ENCODE measurements around the gene PLEKHF1. TPM values are rescaled to one million over a fixed set of nuclear protein-coding genes. Genes with fewer than 3 reads are reported as not detected.

PLEKHF1 gene
- total RNA-seq, 1 donor from 2014 or later = 43.6 TPM

DNA sequence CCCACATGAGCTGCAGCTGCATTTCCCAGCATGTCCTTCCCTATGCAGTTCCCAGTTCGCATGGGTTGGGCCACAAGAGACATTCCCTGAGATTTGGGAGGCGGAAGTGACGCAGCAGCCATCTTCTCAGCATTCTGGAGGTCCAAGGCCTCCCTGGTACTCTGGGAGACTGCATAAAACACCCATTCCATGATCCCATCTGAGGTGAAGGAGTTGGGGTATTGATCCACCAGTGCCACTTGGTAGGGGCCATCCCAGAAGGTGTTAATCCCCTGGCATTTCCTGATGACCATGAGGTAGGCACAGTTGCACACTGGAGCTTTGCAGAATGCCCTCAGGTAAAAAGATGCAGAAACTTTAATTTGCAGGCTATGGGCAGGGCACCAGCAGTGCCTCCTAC, 33.8 kb upstream of the PLEKHF1 start:
- no peak for DNase-seq (ENCODE audit: missing footprints)
- intact Hi-C loops (cut with DNase I) = no loop called here
- ATAC-seq = no peak

DNA sequence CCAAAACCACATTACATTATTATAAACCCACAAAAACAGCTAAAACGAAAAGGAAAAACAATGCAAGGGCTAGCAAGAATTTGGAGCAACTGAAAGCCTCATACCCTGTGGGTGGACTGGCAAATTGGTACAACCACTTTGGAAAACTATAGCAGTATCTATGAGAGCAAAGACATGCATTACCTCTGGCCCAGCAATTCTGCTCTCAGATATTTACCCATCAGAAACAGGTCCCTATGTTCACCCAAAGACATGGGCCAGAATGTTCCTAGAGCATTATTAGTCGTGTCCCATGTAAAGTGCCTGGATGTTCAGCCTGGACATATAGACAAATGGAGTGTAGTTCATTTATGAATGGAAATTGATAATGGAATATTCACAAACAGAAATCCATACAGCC, 31.3 kb upstream of the PLEKHF1 start:
- no peak for DNase-seq (ENCODE audit: missing footprints)
- intact Hi-C loops (cut with DNase I) = no loop called here
- ATAC-seq = no peak

DNA sequence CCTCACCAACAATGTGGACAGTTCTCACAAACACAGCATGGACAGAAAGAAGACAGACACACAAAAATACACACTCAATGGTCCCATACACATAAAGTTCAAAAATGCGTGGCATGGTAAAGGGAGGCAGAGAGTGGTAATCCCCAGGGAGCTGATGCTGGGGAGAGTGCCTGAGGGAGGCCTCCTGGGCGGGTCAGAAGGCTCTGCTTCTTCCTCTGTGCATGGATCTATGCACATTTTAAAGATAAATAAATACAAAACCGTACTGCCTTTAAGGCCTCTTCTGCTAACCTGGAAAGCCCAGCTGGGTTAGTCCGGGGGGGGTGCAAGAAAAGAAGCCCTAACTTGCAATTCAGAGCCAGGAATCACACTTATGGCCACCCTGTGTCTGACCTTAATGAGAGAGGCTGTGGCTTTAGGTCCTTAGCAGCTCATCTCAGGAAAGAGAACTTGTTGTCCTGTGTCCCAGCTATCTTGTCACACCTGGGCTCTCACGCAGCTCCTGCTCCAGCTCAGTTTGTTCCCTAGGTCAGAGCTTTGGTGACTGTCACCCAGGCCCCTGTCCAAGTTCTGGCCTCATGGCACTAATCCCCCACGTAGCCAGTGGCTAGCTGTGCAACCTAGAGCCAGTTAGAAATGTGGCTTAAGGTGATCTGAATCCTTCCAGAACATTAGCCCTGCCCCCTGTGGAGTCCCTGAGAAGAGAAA, 30.7 kb upstream of the PLEKHF1 start:
- ATAC-seq = no peak

DNA sequence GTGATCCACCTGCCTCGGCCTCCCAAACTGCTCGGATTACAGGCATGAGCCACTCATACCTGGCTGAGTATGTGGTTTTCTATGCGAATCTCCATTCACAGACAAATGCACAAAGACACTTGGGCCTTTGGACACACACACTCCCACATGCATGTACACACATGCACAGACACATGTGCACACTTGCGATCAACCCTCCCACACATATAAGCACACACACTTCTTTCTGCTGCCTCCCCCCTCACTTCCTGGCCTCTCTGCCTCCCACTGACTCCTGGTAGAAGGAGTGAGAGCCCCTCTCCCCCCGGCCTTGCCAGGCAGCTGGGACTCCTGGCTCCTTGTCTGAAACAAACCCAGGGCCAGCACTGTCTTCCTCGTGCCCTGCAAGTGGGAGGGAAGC, 29.3 kb upstream of the PLEKHF1 start:
- no peak for ATAC-seq
- intact Hi-C loops (cut with DNase I) = no loop called here
- no peak for DNase-seq (ENCODE audit: missing footprints)

More for the DNA sequence above, 30.7 kb upstream of the PLEKHF1 start:
- intact Hi-C loops (cut with DNase I) = no loop called here
- no peak for DNase-seq (ENCODE audit: missing footprints)

DNA sequence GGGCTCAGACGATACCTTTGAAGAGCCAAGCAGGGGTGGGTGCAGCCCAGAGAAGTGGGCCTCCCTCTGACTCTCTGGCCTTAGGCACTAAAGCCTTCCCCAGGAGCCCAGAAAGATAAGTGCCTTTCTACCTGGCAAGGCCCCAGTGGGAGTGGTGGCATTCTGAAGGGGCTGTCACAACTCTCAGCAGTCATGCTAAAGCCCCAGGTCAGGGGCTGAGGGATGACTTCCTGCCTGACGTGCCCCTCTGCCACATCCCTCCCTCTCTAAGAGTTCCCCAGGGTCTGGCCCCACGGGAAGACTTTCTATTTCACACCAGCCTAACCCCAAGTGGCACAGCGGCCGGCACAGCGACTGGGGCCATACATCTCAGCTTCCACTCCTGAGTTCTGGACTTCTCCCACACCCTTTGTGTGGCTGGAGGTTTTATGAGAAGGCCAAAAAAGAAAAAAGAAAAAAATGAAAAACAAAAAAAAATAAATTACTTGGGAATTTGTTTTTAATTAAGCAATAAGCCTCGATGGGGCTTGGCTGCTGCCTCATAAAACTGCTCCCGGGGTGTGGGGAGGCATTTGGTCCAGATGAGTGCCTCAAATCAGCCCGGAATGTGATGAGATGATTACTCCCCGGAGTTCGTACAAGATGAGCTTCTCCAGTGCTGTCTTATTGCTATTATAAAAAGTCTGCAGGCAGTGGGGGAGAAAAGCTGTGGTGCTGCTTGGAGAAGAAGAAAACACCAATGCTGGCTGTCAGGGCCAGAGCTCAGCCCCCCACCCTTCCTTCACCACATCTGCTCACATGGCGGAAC, 28.5 kb upstream of the PLEKHF1 start:
- ATAC-seq = no peak
- DNase-seq (ENCODE audit: missing footprints) = no peak
- intact Hi-C loops (cut with DNase I) = no loop called here

DNA sequence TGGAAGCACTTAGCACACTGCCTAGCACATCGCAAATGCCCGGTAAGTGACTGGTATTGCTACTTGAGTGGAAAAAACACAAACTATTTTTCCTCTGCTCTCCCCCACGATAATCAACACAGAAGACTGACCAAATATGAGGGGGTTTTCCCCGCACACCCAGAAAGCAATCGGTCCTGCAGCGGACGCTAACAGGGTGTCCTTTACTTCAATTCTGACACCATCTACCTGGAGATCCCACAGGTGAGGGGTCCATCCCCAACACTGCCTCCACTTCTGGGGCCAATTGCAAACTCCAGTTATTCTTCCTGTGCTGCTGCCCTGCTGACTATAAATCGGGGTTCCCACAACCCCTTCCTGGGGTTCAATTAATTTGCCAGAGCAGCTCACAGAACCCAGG, 26.2 kb upstream of the PLEKHF1 start:
- DNase-seq (ENCODE audit: missing footprints) (no peak), ATAC-seq (no peak)
- intact Hi-C loops (cut with DNase I) = no loop called here

DNA sequence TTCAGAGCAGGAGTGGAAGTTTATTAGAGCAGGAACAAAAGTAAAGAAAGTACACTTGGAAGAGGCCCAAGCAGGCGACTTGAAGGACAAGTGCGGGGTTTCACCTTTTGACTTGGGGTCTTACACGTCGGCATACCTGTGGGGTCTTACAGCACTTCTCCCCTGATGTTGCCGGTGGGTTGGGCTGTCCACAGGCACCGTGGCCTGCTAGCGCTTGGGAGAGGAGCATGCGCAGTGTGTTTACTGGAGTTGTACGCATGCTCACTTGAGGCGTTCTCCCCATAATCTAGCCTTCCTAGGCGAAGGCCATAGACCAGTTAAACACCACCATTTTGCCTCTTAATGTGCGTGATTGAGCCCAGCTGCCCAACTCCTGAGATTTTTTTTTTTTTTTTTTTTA, 25.0 kb upstream of the PLEKHF1 start:
- intact Hi-C loops (cut with DNase I) = no loop called here
- no peak for DNase-seq (ENCODE audit: missing footprints)
- ATAC-seq = no peak

DNA sequence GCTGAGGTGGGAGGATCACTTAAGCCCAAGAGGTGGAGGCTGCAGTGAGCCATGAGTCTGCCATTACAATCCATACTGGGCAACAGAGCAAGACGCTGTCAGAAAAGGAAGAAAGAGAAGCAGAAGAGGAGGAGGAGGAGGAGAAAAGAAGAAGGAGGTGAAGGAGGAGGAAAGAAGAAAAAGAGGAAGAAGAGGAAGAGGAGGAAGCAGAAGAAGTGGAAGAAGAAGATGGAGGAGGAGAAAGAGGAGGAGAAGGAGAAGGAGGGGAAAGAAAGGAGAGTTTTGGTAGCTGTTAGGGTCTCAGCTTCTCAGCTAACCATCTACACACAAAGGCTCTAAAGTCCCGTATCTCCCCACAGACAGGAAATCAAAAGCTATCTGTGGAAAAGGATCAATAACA, 23.7 kb upstream of the PLEKHF1 start:
- intact Hi-C loops (cut with DNase I) = no loop called here
- DNase-seq (ENCODE audit: missing footprints) (no peak), ATAC-seq (no peak)

DNA sequence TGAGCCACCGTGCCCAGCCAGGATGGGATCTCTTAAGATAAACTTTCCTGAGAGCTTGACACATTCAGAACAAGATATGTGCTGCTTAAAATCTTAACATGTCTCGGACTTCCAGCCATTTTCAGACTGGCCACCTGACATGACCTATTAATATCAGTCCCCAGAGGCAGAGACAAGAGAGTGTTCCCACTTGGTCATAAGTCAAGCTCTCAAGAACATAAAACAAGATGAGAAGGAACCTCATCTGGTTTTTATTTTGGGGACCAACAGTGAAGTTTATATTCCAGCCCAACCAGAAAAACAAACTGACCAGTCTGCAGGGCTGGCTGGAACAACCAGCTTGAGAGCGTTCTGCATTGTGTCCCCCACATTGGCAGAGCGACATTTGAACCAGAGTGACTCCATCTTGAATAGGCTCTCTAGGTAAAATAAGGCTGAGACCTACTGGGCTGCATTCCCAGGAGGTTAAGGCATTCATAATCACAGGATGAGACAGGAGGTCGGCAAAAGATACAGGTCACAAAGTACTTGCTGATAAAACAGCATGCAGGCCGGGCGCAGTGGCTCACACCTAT, 21.8 kb upstream of the PLEKHF1 start:
- ATAC-seq (no peak), DNase-seq (ENCODE audit: missing footprints) (no peak)
- intact Hi-C loops (cut with DNase I) = no loop called here

DNA sequence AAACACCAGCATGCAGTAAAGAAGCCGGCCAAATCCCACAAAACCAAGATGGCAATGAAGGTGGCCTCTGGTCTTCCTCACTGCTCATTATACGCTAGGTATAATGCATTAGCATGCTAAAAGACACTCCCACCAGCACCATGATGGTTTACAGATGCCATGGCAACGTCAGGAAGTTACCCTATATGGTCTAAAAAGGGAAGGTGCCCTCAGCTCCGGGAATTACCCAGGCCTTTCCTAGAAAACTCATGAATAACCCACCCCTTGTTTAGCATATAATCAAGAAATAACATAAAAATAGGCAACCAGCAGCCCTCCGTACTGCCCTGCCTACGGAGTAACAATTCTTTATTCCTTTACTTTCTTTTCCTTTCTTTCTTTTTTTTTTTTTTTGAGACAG, 21.1 kb upstream of the PLEKHF1 start:
- intact Hi-C loops (cut with DNase I) = no loop called here
- no peak for ATAC-seq
- DNase-seq (ENCODE audit: missing footprints) = no peak

DNA sequence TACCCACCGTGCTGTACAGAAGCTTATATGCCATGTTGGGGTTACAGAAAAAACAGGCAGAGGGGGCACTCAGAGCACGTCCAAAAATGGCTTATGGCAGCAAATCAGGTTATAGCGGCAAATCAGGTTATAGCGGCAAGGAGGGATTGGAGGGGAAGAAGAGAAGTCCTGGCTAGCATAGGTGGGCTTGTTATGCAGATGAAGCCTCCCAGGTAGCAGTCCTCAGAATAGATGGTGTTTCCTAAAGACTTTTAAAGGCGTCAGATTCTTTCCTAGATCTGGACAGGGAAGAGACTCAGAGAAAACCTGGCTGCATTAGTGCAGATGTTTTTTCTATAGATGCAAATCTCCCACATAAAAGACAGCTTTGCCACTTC, 19.8 kb upstream of the PLEKHF1 start:
- DNase-seq (ENCODE audit: missing footprints) (no peak), ATAC-seq (no peak)

DNA sequence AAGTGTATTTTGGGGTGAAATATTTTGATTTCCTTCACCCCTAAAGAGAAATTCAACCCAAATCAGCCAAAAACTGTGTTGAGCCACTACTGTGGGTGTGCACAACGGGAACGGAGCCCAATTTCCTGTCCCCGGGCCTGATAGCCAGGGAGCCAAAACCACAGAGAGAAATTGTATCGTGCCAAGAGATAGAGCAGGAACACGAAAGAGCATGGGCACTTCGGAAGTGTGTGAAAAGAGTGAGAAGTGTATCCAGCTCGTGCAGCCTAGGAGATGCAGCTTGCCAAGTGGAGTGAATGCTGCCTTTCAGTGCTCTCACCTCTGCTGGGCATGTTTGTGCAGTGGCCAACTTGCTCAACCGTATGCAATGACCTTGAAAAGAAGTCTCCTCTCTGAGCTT, 19.4 kb upstream of the PLEKHF1 start:
- intact Hi-C loops (cut with DNase I) = loop anchor here (5.0 kb wide), 1 partner anchor 41 kb away; no protein-coding TSS in a partner anchor
- peak; percentile 94 for ATAC-seq
- peak; percentile 73 for DNase-seq (ENCODE audit: missing footprints)

More for the DNA sequence above, 19.8 kb upstream of the PLEKHF1 start:
- intact Hi-C loops (cut with DNase I) = loop anchor here (5.0 kb wide), 1 partner anchor 42 kb away; no protein-coding TSS in a partner anchor

DNA sequence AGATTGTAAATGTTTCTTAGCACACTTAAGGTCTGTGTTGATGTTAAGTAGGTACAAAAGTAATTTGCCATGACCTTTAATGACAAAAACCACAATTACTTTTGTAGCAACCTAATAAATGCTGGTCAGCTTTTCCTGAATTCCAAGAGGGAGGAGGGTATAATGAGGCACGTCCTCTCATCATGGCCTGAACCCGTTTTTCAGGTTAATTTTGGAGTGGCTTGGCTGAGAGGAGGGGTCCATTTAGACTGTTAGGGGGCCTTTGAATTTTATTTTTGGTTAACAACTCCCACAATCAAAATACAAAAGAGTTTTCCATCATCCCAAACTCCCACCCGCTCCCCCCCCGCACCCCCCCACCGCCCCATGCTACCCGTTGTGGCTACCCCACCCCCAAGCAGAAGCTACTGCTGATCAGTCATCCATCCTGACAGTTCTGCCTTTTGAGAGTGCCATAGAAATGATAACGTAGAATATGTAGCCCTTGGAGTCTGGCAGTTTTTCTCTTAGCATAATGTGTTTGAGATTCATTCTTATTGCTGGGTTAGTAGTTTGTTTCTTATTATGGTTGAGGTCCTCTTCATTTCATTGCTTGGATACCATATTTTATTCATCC, 14.4 kb upstream of the PLEKHF1 start:
- no peak for DNase-seq (ENCODE audit: missing footprints)
- intact Hi-C loops (cut with DNase I) = no loop called here
- no peak for ATAC-seq

DNA sequence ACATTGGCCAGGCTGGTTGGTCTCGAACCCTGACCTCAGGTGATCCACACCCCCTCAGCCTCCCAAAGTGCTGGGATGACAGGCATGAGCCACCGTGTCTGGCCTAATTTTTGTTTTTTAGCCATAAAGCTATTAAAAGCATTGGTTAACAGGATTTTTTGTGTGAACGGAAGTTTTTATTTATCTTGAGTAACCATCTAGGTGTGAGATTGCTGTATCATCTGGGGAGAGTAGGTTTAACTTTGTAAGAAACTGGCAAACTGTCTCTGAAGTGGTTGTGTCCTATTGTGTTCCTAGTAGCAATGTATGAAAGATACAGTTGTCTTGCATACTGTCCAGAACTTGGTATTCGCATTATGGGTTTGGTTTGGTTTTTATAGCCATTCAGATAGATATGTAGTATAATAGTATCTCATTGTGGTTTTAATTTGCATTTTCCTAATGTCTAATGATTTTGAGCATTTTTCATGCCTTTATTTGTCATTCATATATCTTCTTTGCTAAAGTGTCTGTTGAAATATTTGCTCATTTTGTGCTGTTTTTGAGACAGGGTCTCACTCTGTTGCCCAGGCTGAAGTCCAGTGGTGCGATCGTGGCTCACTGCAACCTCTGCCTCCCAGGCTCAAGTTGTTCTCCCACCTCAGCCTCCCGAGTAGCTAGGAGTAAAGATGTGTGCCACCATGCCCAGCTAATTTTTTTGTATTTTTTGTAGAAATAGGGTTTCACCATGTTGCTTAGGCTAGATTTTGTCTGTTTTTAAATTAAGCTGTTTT, 13.5 kb upstream of the PLEKHF1 start:
- intact Hi-C loops (cut with DNase I) = no loop called here
- DNase-seq (ENCODE audit: missing footprints) = peak; percentile 7
- no peak for ATAC-seq

DNA sequence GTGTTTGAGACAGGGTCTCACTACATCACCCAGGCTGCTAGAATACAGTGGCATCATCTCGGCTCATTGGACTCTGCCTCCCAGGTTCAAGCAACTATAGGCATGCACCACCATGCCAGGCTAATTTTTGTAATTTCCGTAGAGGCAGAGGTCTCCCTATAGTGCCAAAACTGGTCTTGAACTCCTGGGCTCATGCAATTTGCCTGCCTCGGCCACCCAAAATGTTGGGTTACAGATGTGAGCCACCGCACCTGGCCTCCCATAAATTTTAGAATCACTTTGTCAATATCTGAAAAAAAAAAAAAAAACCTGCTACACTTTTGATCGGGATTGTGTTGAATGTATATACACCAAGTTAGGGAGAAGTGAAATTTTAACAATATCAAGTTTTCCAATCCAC, 11.9 kb upstream of the PLEKHF1 start:
- intact Hi-C loops (cut with DNase I) = no loop called here
- DNase-seq (ENCODE audit: missing footprints) (no peak), ATAC-seq (no peak)

DNA sequence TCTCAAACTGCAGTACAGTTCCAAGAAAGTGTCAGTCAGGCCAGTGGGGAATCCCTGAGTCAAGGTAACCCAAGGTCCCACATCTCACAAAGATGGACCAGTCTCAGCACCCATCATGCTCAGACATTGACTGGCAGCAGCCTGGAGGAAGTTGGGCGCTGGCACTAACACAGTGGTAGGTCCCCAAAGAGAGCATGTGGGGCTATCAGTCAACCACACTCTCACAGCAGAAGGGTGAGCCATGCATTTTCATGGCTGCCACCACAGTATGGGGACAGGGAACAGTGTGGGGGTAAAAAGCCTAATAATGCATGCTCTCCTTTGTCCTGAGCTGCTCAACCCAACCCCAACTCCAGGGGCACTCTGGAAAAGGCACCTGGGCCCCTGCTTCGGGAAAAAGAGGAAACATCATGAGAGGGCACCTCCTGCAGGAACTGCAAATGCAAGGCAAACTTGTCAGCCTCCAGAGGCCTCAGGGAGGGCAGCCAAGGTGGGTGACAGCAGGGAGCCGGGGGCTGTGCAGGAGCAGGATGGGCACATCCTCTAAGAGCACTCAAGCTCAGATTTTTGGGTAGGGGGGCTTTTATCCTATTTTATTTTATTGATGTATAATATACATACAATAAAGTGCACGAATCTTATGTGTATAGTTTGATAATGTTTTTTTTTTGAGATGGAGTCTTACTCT, 9.5 kb upstream of the PLEKHF1 start:
- no peak for DNase-seq (ENCODE audit: missing footprints)
- ATAC-seq = no peak
- intact Hi-C loops (cut with DNase I) = no loop called here

DNA sequence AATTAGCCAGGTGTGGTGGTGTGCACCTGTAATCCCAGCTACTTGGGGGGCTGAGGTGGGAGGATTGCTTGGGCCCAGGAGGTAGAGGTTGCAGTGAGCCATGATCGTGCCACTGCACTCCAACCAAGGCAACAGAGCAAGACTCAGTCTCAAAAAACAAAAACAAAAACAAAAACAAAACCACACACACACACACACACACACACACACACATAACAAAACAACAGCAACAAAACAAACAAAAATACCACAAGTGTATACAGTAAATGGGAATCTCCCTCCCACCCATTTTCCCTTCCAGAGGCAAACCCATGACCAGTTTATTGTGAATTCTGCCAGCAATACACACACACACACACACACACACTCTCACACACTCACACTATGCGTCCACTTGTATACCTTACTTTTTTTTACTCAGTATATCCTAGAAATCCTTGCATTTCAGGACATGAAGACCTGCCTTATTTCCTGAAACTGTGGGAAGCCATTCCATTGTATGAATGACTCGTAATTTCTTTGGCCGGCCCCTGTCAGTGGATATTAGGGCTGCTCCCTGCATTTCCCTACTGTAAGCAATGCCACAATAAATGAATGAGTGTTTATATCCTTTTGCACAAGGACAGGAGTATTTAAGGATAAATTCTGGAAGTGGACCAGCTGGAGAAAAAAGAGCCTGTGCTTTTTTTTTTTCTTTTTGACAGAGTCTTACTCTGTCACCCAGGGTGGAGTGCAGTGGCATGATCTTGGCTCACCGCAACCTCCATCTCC, 6.9 kb upstream of the PLEKHF1 start:
- ATAC-seq (no peak), DNase-seq (ENCODE audit: missing footprints) (no peak)
- intact Hi-C loops (cut with DNase I) = no loop called here

DNA sequence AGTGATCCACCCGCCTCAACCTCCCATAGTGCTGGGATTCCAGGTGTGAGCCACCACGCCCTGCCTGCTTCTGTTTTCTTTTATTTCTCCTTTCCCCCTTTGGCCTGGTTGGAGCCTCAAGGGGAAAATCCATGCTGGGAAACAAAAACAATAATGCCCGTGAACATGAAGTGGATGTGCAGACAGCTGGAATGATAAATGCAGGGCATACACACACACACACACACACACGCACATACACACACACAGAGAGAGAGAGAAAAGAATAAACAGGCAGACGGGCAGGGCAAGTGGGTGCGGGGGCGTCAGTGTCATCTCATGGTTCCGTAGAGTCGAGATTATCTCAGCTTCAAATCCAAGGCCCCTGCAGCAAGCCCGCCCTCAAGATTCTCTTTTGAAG, 4.4 kb upstream of the PLEKHF1 start:
- no peak for ATAC-seq
- intact Hi-C loops (cut with DNase I) = loop anchor here (10.0 kb wide), 1 partner anchor 446 kb away; the partner anchor contains the start of gene UQCRFS1
- DNase-seq (ENCODE audit: missing footprints) = no peak
